ENCODE data around the gene OR2H2.
A peak's percentile ranks its signal among the peaks of the same experiment; 100 is the strongest.

Gene OR2H2

DNA sequence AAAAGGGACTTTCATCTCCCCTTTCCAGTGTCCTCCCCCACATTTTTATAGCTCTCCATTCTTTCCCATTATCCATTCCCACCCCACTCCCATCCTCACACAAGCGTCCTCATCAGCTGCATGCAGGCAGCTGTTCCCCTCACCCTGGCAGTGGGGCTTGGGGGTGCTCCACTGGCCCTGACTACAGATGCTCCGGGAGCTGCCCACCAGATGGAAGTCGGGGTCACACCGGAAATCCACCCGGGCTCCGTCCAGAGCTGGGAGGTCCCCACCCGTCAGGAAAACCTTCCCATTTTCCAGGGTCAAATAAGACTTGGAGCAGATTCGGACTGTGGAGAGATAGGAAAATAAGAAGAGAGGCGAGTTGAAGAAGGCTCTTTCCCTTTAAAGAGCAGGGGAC, 45.4 kb downstream of the OR2H2 start:
- DNase-seq (ENCODE audit: low spot score): no peak

DNA sequence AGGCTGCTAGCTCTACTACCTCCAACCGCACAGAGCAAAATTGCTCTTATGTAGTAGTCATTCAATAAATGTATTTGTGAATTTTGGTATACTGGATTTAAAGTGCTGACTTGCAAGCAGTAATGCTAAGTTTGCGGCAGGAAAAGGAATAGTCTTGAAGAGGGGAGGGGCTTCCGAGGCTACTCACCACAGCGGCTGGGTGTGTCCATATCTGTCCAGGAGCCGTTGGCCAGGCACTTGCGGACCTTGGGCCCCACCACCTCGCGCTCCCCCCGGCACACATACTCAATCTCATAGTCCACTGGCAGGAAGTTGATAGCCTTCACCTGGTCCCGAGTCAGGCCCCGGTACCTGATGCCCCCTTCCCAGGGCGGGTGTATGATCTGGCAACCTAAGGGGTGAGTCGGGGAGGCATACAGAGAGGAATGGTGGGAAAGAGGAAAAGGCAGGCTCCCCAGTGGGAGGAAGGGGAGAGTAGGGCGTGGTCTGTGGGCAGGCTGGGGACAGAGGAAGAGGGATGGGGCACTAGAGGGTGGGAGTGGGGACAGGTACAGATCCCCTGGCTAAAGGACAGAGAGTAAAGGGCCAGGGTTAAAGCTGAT, 46.4 kb downstream of the OR2H2 start:
- DNase-seq (ENCODE audit: low spot score): no peak

GRCh38 chr6:29631860-29632731, 47.2 kb downstream of the OR2H2 start:
- DNase-seq (ENCODE audit: low spot score): no peak

GRCh38 chr6:29632789-29633533, 48.0 kb downstream of the OR2H2 start, which contains the start of gene GABBR1:
GABBR1 (minus strand) TSS chr6:29633183; CDS start chr6:29632385, 798 bp downstream.
- peak; percentile 57 for DNase-seq (ENCODE audit: low spot score)

DNA sequence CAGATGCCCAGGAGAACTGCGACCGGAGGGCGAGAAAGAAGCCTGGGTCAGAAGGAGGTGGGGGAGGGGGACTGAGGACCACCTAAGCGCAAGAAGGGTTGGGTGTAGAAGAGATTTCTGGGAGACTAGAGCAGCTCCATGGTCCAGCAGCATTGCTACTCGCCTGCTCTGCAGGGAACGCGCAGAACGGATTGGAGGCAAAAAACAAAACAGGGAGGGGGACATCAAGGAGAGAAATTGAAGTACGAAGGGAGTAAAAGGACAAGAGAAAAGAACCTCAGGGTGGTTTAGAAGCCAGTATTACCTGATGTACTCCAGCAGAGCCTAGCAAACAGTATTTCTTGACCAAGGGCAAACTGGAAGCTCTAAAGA, 48.6 kb downstream of the OR2H2 start:
- DNase-seq (ENCODE audit: low spot score): no peak

- no peak for DNase-seq (ENCODE audit: low spot score)
Measured at GRCh38 chr6:29637247-29637646, 52.3 kb downstream of the OR2H2 start.

All from activated CD4-positive, alpha-beta T cell treated with anti-CD3 and anti-CD28 coated beads, Interleukin-2, Interleukin-4, amounts not matched to agents 100 ng/mL and 50 ng/mL, durations not matched to agents 16 hours and 8 hours (primary cell).